IMR-90 (cell line): Measurements from ENCODE around the gene NOS1AP. TPM values are rescaled to one million over a fixed set of nuclear protein-coding genes. Genes with fewer than 3 reads are reported as not detected.

Experiments
- ATAC-seq: fragments of 200-7000 bp; cut with Tn5 transposase; 2 replicates; pipeline ENCODE4 v1.9.1; 2020; ENCODE audit warnings: low read depth, mild to moderate bottlenecking, moderate library complexity
- BruUV-seq: library from RNA; stranded (reverse); fragments of 400-500 nt; replicated peaks from 2 replicates; lab custom pipeline; 2021; lab: Mats Ljungman, UMichigan
- CTCF ChIA-PET: fragments of 300-600 bp; formaldehyde crosslinking; extraction: SDS; loops from one replicate; lab custom pipeline; 2021; ENCODE audit warnings: antibody characterized with exemption; lab: Yijun Ruan, JAX
- POLR2A ChIA-PET: fragments of 300-600 bp; sonication (Branson Sonifier 250); formaldehyde crosslinking; loops from one replicate; lab custom pipeline; 2022; ENCODE audit warnings: antibody characterized with exemption; ENCODE audit not compliant: unreplicated experiment; lab: Charles Lee
- DNase-seq: peaks from one replicate; pipeline ENCODE4 v3.0.0; 2013
- H2AFZ ChIP-seq: replicated peaks from 2 replicates; pipeline ENCODE3; 2013; ENCODE audit warnings: low read length, mild to moderate bottlenecking; ENCODE audit not compliant: poor library complexity
- H2AK5ac ChIP-seq: 2 replicates; pipeline ENCODE4 v1.6.1; 2013; ENCODE audit warnings: low read depth, low read length, inconsistent platforms
- H2AK9ac ChIP-seq: replicated peaks from 2 replicates; pipeline ENCODE3; 2013; ENCODE audit warnings: mild to moderate bottlenecking, low read depth, low read length, moderate library complexity; ENCODE audit not compliant: poor library complexity
- H2BK120ac ChIP-seq: 2 replicates; pipeline ENCODE4 v1.6.1; 2013; ENCODE audit warnings: low read depth, low read length, inconsistent platforms
- H2BK15ac ChIP-seq: 3 replicates; pipeline ENCODE4 v1.6.1; 2013; ENCODE audit warnings: low read depth, low read length, inconsistent platforms
- H2BK20ac ChIP-seq: 2 replicates; pipeline ENCODE4 v1.6.1; 2013; ENCODE audit warnings: low read depth, mild to moderate bottlenecking, inconsistent platforms, low read length, moderate library complexity
- H2BK5ac ChIP-seq: 2 replicates; pipeline ENCODE4 v1.6.1; 2013; ENCODE audit warnings: mild to moderate bottlenecking, low read depth, low read length, inconsistent platforms; ENCODE audit not compliant: poor library complexity, severe bottlenecking
- H3K14ac ChIP-seq: replicated peaks from 2 replicates; pipeline ENCODE4 v1.6.1; 2013; ENCODE audit warnings: low read depth, low read length, inconsistent platforms
- H3K18ac ChIP-seq: 2 replicates; pipeline ENCODE4 v1.6.1; 2013; ENCODE audit warnings: low read depth, low read length, control low read depth
- H3K23ac ChIP-seq: 2 replicates; pipeline ENCODE4 v1.6.1; 2013; ENCODE audit warnings: low read depth, low read length, inconsistent platforms
- H3K27ac ChIP-seq: 2 replicates; pipeline ENCODE4 v1.5.1; 2013; ENCODE audit warnings: mild to moderate bottlenecking, control low read depth, low read length; ENCODE audit not compliant: insufficient read depth
- H3K27me3 ChIP-seq: 2 replicates; pipeline ENCODE4 v1.6.1; 2013; ENCODE audit warnings: low read length; ENCODE audit not compliant: control insufficient read depth, insufficient read depth
- H3K36me3 ChIP-seq: 2 replicates; pipeline ENCODE4 v1.6.1; 2013; ENCODE audit warnings: low read length, mixed read lengths; ENCODE audit not compliant: control insufficient read depth, insufficient read depth
- H3K4ac ChIP-seq: 2 replicates; pipeline ENCODE4 v1.6.1; 2013; ENCODE audit warnings: low read depth, low read length, inconsistent platforms
- H3K4me1 ChIP-seq: 2 replicates; pipeline ENCODE4 v1.6.1; 2013; ENCODE audit warnings: low read length, mixed read lengths; ENCODE audit not compliant: control insufficient read depth, insufficient read depth
- H3K4me2 ChIP-seq: 2 replicates; pipeline ENCODE4 v1.6.1; 2013; ENCODE audit warnings: low read depth, mild to moderate bottlenecking, control low read depth, low read length, moderate library complexity
- H3K4me3 ChIP-seq: 2 replicates; pipeline ENCODE4 v1.5.1; 2013; ENCODE audit warnings: low read depth, mild to moderate bottlenecking, control low read depth, low read length, moderate library complexity; ENCODE audit not compliant: insufficient read depth
- H3K56ac ChIP-seq: 2 replicates; pipeline ENCODE4 v1.6.1; 2013; ENCODE audit warnings: low read length, inconsistent platforms; ENCODE audit not compliant: insufficient read depth; ENCODE audit errors: extremely low read depth
- H3K79me1 ChIP-seq, 2 experiments: 2 replicates each; pipeline ENCODE4 v1.6.1; 2013; ENCODE audit warnings: low read length in 2 of 2, inconsistent platforms in 1 of 2, low read depth in 1 of 2
- H3K9ac ChIP-seq: 2 replicates; pipeline ENCODE4 v1.6.1; 2013; ENCODE audit warnings: low read depth, low read length, control low read depth
- H3K9me1 ChIP-seq: 2 replicates; pipeline ENCODE4 v1.6.1; 2013; ENCODE audit warnings: low read length, inconsistent platforms; ENCODE audit not compliant: insufficient read depth
- H3K9me3 ChIP-seq: 2 replicates; pipeline ENCODE4 v1.6.1; 2013; ENCODE audit warnings: low read length; ENCODE audit not compliant: control insufficient read depth, insufficient read depth
- H4K20me1 ChIP-seq: 2 replicates; pipeline ENCODE4 v1.6.1; 2013; ENCODE audit warnings: low read length, inconsistent platforms; ENCODE audit not compliant: insufficient read depth
- H4K5ac ChIP-seq: 2 replicates; pipeline ENCODE4 v1.6.1; 2013; ENCODE audit warnings: mild to moderate bottlenecking, low read depth, low read length, control low read depth
- H4K8ac ChIP-seq, 2 experiments: 2 replicates each; pipeline ENCODE4 v1.6.1; 2013; ENCODE audit warnings: low read depth in 2 of 2, low read length in 2 of 2, control low read depth in 1 of 2, inconsistent platforms in 1 of 2
- H4K91ac ChIP-seq: 2 replicates; pipeline ENCODE4 v1.6.1; 2013; ENCODE audit warnings: low read depth, low read length, inconsistent platforms; ENCODE audit not compliant: insufficient read depth
- BHLHE40 ChIP-seq: fragments of 150-350 bp; IDR thresholded peaks from 2 replicates; pipeline ENCODE4 v1.6.1; 2016; ENCODE audit warnings: mild to moderate bottlenecking, low read depth, low read length
- CEBPB ChIP-seq: IDR thresholded peaks from 2 replicates; pipeline ENCODE4 v1.6.1; 2012; ENCODE audit warnings: low read depth, low read length, improper control_type of control experiment
- CHD1 ChIP-seq: IDR thresholded peaks from 2 replicates; pipeline ENCODE4 v1.6.1; 2012; ENCODE audit warnings: low read depth, low read length, improper control_type of control experiment
- FOS ChIP-seq: fragments of 150-350 bp; IDR thresholded peaks from 2 replicates; pipeline ENCODE4 v1.6.1; 2016; ENCODE audit warnings: low read depth, low read length
- MAFK ChIP-seq: IDR thresholded peaks from 2 replicates; pipeline ENCODE4 v1.6.1; 2012; ENCODE audit warnings: low read depth, low read length, improper control_type of control experiment
- MAZ ChIP-seq: IDR thresholded peaks from 2 replicates; pipeline ENCODE4 v1.6.1; 2012; ENCODE audit warnings: low read depth, mild to moderate bottlenecking, low read length, improper control_type of control experiment, moderate library complexity, borderline replicate concordance
- POLR2A ChIP-seq: IDR thresholded peaks from 2 replicates; pipeline ENCODE4 v1.6.1; 2012; ENCODE audit warnings: mild to moderate bottlenecking, low read depth, low read length
- RAD21 ChIP-seq: IDR thresholded peaks from 2 replicates; pipeline ENCODE4 v1.6.1; 2012; ENCODE audit warnings: low read length, improper control_type of control experiment
- RCOR1 ChIP-seq: IDR thresholded peaks from 2 replicates; pipeline ENCODE4 v1.6.1; 2012; ENCODE audit warnings: mild to moderate bottlenecking, low read length, improper control_type of control experiment; ENCODE audit not compliant: insufficient replicate concordance
- SMC3 ChIP-seq: fragments of 150-350 bp; IDR thresholded peaks from 2 replicates; pipeline ENCODE4 v1.6.1; 2016; ENCODE audit warnings: low read depth, mild to moderate bottlenecking, antibody characterized with exemption, low read length, moderate library complexity
- WGBS, 2 experiments: methylation state at CpG; one replicate each; pipeline versions ENCODE4 v1.1.5 to v1.1.7; 2013; ENCODE audit warnings: missing lambda C conversion rate in 2 of 2; ENCODE audit not compliant: insufficient read length in 1 of 2; ENCODE audit errors: extremely low coverage in 2 of 2; 5-methylcytosine and 5-hydroxymethylcytosine counted together
- dilution Hi-C: fragments of 300-500 bp; cut with HindIII; formaldehyde crosslinking; loops from one replicate; pipeline ENCODE4 v1.14.3; 2018; ENCODE audit warnings: low sequenced_read_pairs; ENCODE audit not compliant: unreplicated experiment
- in situ Hi-C: fragments of 300-500 bp; cut with MboI; formaldehyde crosslinking; loops from 3 replicates; pipeline ENCODE4 v1.14.3; 2019; ENCODE audit warnings: low sequenced_read_pairs, inconsistent platforms, mixed read lengths
- intact Hi-C: fragments of 100-400 bp; cut with micrococcal nuclease; formaldehyde crosslinking; loops from 2 replicates; pipeline ENCODE4 v1.10.0; 2022
- polyA plus RNA-seq, 3 experiments: library from polyadenylated mRNA; depleted of rRNA; stranded (reverse); fragments of >200 nt; gene quantifications; 2 replicates each; pipeline ENCODE4 v1.2.3, GENCODE V29; 2012; ENCODE audit warnings: low replicate concordance in 1 of 3
- total RNA-seq: library from RNA; depleted of rRNA; stranded (reverse); fragments of >200 nt; gene quantifications from 2 replicates; pipeline ENCODE4 v1.2.3, GENCODE V29; 2012
- TF ChIP-seq, protein P1 (sequence below): fragments of 150-350 bp; IDR thresholded peaks from 2 replicates; pipeline ENCODE4 v1.6.1; 2017; ENCODE audit warnings: mild to moderate bottlenecking, antibody characterized with exemption, low read length, low read depth

The NOS1AP gene
- total and polyA plus RNA-seq, 2 of the 4 experiments (the other 2 are of a cell fraction) = 0.18 to 0.19 TPM

DNA sequence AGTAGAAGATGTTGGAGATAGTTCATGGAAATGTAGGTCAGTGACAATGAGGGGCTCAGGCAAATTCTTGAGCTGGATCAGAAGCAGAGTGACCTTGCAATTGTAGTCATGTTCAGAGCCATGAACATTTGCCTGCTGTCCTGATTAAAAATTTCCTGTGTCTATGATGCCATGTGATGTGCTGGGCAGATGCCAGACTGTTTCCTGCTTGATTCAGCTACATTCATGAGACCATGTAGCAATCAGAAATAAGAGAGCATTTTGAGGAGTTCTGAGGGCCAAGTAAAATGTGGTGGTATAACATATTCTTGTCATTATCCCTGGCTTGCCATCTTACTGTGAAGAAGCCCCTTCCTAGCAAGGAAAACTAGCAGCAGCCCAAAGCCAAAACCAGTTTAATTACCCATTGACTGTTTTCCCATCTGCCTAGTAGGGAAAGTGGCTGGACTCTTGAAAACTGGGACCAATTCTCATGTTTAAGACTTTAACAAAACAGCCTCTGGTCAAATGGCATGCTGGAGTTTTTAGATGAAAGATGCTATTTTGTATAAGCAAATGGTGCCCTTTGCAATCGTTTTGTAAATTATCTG lies 118.3 kb downstream of the NOS1AP start:
- Histone ChIP-seq H3K9me3 (no peaks in the 10 kb centered on the region), H3K36me3 (no peaks in the 10 kb centered on the region), H2BK15ac (no peak overlapping the region), H3K27ac (no peak overlapping the region), H4K91ac (no peak overlapping the region), H3K4me3 (no peak overlapping the region), H3K4ac (no peak overlapping the region), H2BK20ac (no peak overlapping the region), H2BK120ac (no peak overlapping the region), H3K9me1 (no peaks in the 10 kb centered on the region), H2AFZ (no peak overlapping the region), H3K18ac (no peak overlapping the region), H3K23ac (no peak overlapping the region), H2BK5ac (no peak overlapping the region), H3K9ac (no peak overlapping the region), H3K4me1 (no peaks in the 10 kb centered on the region), H2AK5ac (no peak overlapping the region), H2AK9ac (no peak overlapping the region), H3K4me2 (no peak overlapping the region), H4K20me1 (no peaks in the 10 kb centered on the region), H3K79me1 (no peaks in the 10 kb centered on the region), H4K8ac (no peak overlapping the region), H3K27me3 (peaks cover 1% of the 10 kb centered on the region; the same call in 1 of the 2 replicates), H4K5ac (no peak overlapping the region), H3K56ac (no peak overlapping the region), H3K14ac (no peak overlapping the region)
- no CpG with 5 or more reads among the region's 1 CpG for WGBS, 2 experiments
- dilution Hi-C loops (no loop called here), intact Hi-C loops (no loop called here), in situ Hi-C loops (no loop called here)
- ChIA-PET POLR2A (no interaction called here), CTCF (no interaction called here)
- no peak for DNase-seq
- no TSS peak for BruUV-seq
- TF ChIP-seq RAD21 (no peak), CHD1 (no peak), RCOR1 (no peak), FOS (no peak), BHLHE40 (no peak), POLR2A (no peak), SMC3 (no peak), MAFK (no peak), MAZ (no peak), CEBPB (no peak)
- TF ChIP-seq, protein P1, sequence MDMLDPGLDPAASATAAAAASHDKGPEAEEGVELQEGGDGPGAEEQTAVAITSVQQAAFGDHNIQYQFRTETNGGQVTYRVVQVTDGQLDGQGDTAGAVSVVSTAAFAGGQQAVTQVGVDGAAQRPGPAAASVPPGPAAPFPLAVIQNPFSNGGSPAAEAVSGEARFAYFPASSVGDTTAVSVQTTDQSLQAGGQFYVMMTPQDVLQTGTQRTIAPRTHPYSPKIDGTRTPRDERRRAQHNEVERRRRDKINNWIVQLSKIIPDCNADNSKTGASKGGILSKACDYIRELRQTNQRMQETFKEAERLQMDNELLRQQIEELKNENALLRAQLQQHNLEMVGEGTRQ = no peak
- ATAC-seq = no peak
